H1 (cell line): ENCODE data around the gene LRRC56. TPM values are rescaled to one million over a fixed set of nuclear protein-coding genes. Genes with fewer than 3 reads are reported as not detected.

Source experiments
- BRCA1 ChIP-seq: IDR thresholded peaks from 2 replicates; pipeline ENCODE4 v1.6.1; 2012; ENCODE audit warnings: low read depth, low read length, improper control_type of control experiment
- CBX5 ChIP-seq: fragments of 300-800, 300-1000 bp; sonication (generic); IDR thresholded peaks from 2 replicates; pipeline ENCODE4 v1.7.1; 2016; ENCODE audit warnings: antibody characterized with exemption, low read length, low read depth
- CBX8 ChIP-seq: fragments of 300-800, 300-1000 bp; sonication (generic); IDR thresholded peaks from 2 replicates; pipeline ENCODE4 v1.7.1; 2016; ENCODE audit warnings: low read depth, low read length, borderline replicate concordance
- CREB1 ChIP-seq: IDR thresholded peaks from 2 replicates; pipeline ENCODE4 v1.6.1; 2012; ENCODE audit warnings: inconsistent platforms
- EGR1 ChIP-seq: IDR thresholded peaks from 2 replicates; pipeline ENCODE4 v1.6.1; 2011; ENCODE audit warnings: low read depth, low read length, borderline replicate concordance
- EP300 ChIP-seq, 2 experiments: IDR thresholded peaks; 1 replicate in 1 of 2; 2 replicates in 1 of 2; pipeline ENCODE4 v1.6.1; 2011 to 2012; ENCODE audit warnings: low read depth in 2 of 2, low read length in 2 of 2, mild to moderate bottlenecking in 2 of 2, borderline replicate concordance in 1 of 2, inconsistent platforms in 1 of 2, moderate library complexity in 1 of 2
- EZH2 ChIP-seq: fragments of 200-600 bp; sonication (generic); IDR thresholded peaks from 2 replicates; pipeline ENCODE4 v1.7.1; 2012; ENCODE audit warnings: low read depth, mild to moderate bottlenecking, moderate library complexity, low read length, inconsistent platforms; ENCODE audit not compliant: severe bottlenecking
- JUND ChIP-seq: IDR thresholded peaks from 2 replicates; pipeline ENCODE4 v1.6.1; 2011; ENCODE audit warnings: mild to moderate bottlenecking, improper control_type of control experiment, low read length
- KDM4A ChIP-seq: IDR thresholded peaks from one replicate; pipeline ENCODE4 v1.7.1; 2012; ENCODE audit warnings: low read depth, mild to moderate bottlenecking, moderate library complexity, low read length, inconsistent platforms; ENCODE audit not compliant: severe bottlenecking
- KDM5A ChIP-seq: fragments of 200-600 bp; IDR thresholded peaks from 2 replicates; pipeline ENCODE4 v1.7.1; 2012; ENCODE audit warnings: mild to moderate bottlenecking, low read length, inconsistent platforms, mixed read lengths
- MAFK ChIP-seq: IDR thresholded peaks from 2 replicates; pipeline ENCODE4 v1.6.1; 2012; ENCODE audit warnings: low read depth, mild to moderate bottlenecking, improper control_type of control experiment, low read length
- POLR2A ChIP-seq, 2 experiments: IDR thresholded peaks; 1 replicate in 1 of 2; 2 replicates in 1 of 2; pipeline ENCODE4 v1.6.1; 2011; ENCODE audit warnings: low read depth in 2 of 2, low read length in 2 of 2, mild to moderate bottlenecking in 2 of 2; ENCODE audit errors: control extremely low read depth in 1 of 2
- RFX5 ChIP-seq: IDR thresholded peaks from 2 replicates; pipeline ENCODE4 v1.6.1; 2011; ENCODE audit warnings: low read depth, low read length, improper control_type of control experiment, borderline replicate concordance
- RNF2 ChIP-seq: fragments of 200-900, 300-1000 bp; sonication (generic); IDR thresholded peaks from 2 replicates; pipeline ENCODE4 v1.7.1; 2016; ENCODE audit warnings: borderline replicate concordance, low read depth, mild to moderate bottlenecking, antibody characterized with exemption, low read length; ENCODE audit not compliant: poor library complexity, severe bottlenecking; ENCODE audit errors: missing control alignments
- SIRT6 ChIP-seq: IDR thresholded peaks from one replicate; pipeline ENCODE4 v1.7.1; 2012; ENCODE audit warnings: low read length, inconsistent platforms
- SIX5 ChIP-seq: IDR thresholded peaks from 2 replicates; pipeline ENCODE4 v1.6.1; 2011; ENCODE audit warnings: mild to moderate bottlenecking, low read depth, low read length
- SP2 ChIP-seq: IDR thresholded peaks from 2 replicates; pipeline ENCODE4 v1.6.1; 2012; ENCODE audit warnings: mild to moderate bottlenecking, low read length, inconsistent platforms
- SRF ChIP-seq: IDR thresholded peaks from 2 replicates; pipeline ENCODE4 v1.6.1; 2011; ENCODE audit warnings: mild to moderate bottlenecking, low read depth, low read length, moderate library complexity
- SUZ12 ChIP-seq: fragments of 200-600 bp; sonication (generic); IDR thresholded peaks from 2 replicates; pipeline ENCODE4 v1.6.1; 2012; ENCODE audit warnings: mild to moderate bottlenecking, inconsistent platforms, low read length, moderate library complexity, mixed read lengths
- TAF1 ChIP-seq: IDR thresholded peaks from 2 replicates; pipeline ENCODE4 v1.6.1; 2011; ENCODE audit warnings: mild to moderate bottlenecking, low read depth, low read length
- TCF12 ChIP-seq: IDR thresholded peaks from 2 replicates; pipeline ENCODE4 v1.6.1; 2011; ENCODE audit warnings: low read depth, mild to moderate bottlenecking, low read length
- polyA plus RNA-seq, 7 experiments: library from polyadenylated mRNA; depleted of rRNA in 3 of 7; stranded (reverse) in 5 of 7; unstranded in 2 of 7; fragments of >200 nt in 5 of 7; fragments of 200-250 nt in 2 of 7; gene quantifications; 1 replicate in 5 of 7; 2 replicates in 1 of 7; 4 replicates in 1 of 7; pipeline versions ENCODE4 v1.2.1 to v1.2.3, GENCODE V29; 2011 to 2013; ENCODE audit warnings: missing spikeins in 2 of 7, mixed read lengths in 2 of 7
- total RNA-seq: library from RNA; stranded (reverse); fragmentation: NEBNext Ultra II Directional; extraction: Animal tissue kit (Norgen Biotek cat#: 25700); gene quantifications from 2 replicates; pipeline ENCODE4 v1.2.1, GENCODE V29; 2021
- TF ChIP-seq, protein P1 (sequence below): IDR thresholded peaks from 2 replicates; pipeline ENCODE4 v1.6.1; 2012; ENCODE audit warnings: inconsistent platforms
- TF ChIP-seq, protein P2 (sequence below), 3 experiments: IDR thresholded peaks; 1 replicate in 2 of 3; 2 replicates in 1 of 3; pipeline versions ENCODE4 v1.5.1 to v1.6.1; 2011; ENCODE audit warnings: low read length in 3 of 3, mild to moderate bottlenecking in 3 of 3, inconsistent platforms in 2 of 3, low read depth in 1 of 3, moderate library complexity in 1 of 3; ENCODE audit not compliant: insufficient read depth in 1 of 3; ENCODE audit errors: control extremely low read depth in 1 of 3

The LRRC56 gene
- total and polyA plus RNA-seq, 2 of the 8 experiments (the other 6 are each of a cell fraction or from before 2014, with no cell fraction given): 0.94 to 1.9 TPM

DNA sequence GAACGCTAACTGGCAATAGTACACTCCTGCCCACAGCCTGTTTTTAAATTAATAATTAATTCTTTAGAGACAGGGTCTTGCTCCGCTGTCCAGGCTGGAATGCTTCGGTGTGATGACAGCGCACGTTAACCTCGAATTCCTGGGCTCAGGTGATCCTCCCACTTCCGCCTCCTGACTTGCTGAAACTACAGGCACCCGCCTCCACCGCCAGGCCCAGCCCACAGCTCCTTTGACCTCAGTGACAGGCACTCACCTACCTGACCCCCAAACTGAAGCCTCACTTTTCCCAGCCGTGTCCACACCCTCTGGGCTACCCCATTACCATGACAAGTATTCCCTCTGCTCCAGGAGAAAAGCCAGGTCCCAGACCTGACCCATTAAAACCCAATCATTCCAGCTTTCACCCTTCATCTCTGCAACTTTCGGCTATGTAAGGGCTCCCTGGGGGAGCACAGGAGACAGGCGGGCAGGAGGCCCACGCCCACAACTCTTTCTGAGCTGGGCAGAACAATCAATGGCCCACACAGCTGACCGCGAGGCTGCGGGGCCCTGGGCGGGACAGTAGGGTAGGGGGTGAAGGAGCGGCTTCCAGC lies 22.5 kb downstream of the LRRC56 start (continued):
- TF ChIP-seq EZH2: no peak
- TF ChIP-seq KDM5A: no peak
- TF ChIP-seq TCF12: no peak
- no peak for TF ChIP-seq RFX5
- no peak for TF ChIP-seq BRCA1
- TF ChIP-seq SIRT6: no peak
- no peak for TF ChIP-seq SP2
- 0 out of 2 replicates have a peak, but pooled peaks have one; percentile 12 for TF ChIP-seq CREB1
- TF ChIP-seq, protein P1, sequence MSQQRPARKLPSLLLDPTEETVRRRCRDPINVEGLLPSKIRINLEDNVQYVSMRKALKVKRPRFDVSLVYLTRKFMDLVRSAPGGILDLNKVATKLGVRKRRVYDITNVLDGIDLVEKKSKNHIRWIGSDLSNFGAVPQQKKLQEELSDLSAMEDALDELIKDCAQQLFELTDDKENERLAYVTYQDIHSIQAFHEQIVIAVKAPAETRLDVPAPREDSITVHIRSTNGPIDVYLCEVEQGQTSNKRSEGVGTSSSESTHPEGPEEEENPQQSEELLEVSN: 0 out of 2 replicates have a peak, but pooled peaks have one; percentile 3
- TF ChIP-seq POLR2A (IDR thresholded peaks at IDR 0.05; ENCODE audit: control extremely low read depth in 1 of 2, low read depth in 2 of 2, low read length in 2 of 2): no peak
- TF ChIP-seq, protein P2, sequence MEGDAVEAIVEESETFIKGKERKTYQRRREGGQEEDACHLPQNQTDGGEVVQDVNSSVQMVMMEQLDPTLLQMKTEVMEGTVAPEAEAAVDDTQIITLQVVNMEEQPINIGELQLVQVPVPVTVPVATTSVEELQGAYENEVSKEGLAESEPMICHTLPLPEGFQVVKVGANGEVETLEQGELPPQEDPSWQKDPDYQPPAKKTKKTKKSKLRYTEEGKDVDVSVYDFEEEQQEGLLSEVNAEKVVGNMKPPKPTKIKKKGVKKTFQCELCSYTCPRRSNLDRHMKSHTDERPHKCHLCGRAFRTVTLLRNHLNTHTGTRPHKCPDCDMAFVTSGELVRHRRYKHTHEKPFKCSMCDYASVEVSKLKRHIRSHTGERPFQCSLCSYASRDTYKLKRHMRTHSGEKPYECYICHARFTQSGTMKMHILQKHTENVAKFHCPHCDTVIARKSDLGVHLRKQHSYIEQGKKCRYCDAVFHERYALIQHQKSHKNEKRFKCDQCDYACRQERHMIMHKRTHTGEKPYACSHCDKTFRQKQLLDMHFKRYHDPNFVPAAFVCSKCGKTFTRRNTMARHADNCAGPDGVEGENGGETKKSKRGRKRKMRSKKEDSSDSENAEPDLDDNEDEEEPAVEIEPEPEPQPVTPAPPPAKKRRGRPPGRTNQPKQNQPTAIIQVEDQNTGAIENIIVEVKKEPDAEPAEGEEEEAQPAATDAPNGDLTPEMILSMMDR (IDR thresholded peaks at IDR 0.05; ENCODE audit: control extremely low read depth in 1 of 3, insufficient read depth in 1 of 3, low read depth in 1 of 3, low read length in 3 of 3): no peak
- TF ChIP-seq CBX5: no peak
- no peak for TF ChIP-seq JUND
- no peak for TF ChIP-seq SRF
- no peak for TF ChIP-seq SUZ12
- TF ChIP-seq EGR1: no peak
- TF ChIP-seq CBX8: no peak
- TF ChIP-seq RNF2: no peak
- TF ChIP-seq MAFK: no peak
- no peak for TF ChIP-seq KDM4A
- no peak for TF ChIP-seq TAF1
- TF ChIP-seq EP300 (IDR thresholded peaks at IDR 0.05; ENCODE audit: borderline replicate concordance in 1 of 2, low read depth in 2 of 2, low read length in 2 of 2): no peak
- TF ChIP-seq SIX5: no peak
